Tongue (tissue), 2 donors: ENCODE measurements around the gene SPATC1L. TPM values are rescaled to one million over a fixed set of nuclear protein-coding genes. Genes with fewer than 3 reads are reported as not detected.

ENCODE experiments used
- DNase-seq: peaks from one replicate; pipeline ENCODE4 v3.0.0-alpha.2; 2015
- total RNA-seq: library from RNA; depleted of rRNA; stranded (reverse); fragments of >200 nt; gene quantifications from one replicate; pipeline ENCODE4 v1.2.3, GENCODE V29; 2014

SPATC1L gene
- total RNA-seq, 1 donor from 2014 or later = 5.9 TPM

GRCh38 chr21:46161633-46162592 is 22.3 kb downstream of the SPATC1L start:
- DNase-seq = no peak

- DNase-seq = no peak
Observed at GRCh38 chr21:46160907-46161632, 23.2 kb downstream of the SPATC1L start.

GRCh38 chr21:46160657-46160906 is 23.7 kb downstream of the SPATC1L start:
- no peak for DNase-seq

GRCh38 chr21:46159841-46160656 is 24.2 kb downstream of the SPATC1L start:
- no peak for DNase-seq

- no peak for DNase-seq
Observed at GRCh38 chr21:46159390-46159789, 24.9 kb downstream of the SPATC1L start.

- DNase-seq = no peak
Observed at GRCh38 chr21:46158666-46159300, 25.5 kb downstream of the SPATC1L start.

- DNase-seq = no peak
Observed at GRCh38 chr21:46157987-46158451, 26.2 kb downstream of the SPATC1L start.

GRCh38 chr21:46157396-46157986 is 26.8 kb downstream of the SPATC1L start:
- DNase-seq = no peak

GRCh38 chr21:46156678-46157077 is 27.6 kb downstream of the SPATC1L start:
- no peak for DNase-seq

GRCh38 chr21:46156378-46156645 is 27.9 kb downstream of the SPATC1L start:
- DNase-seq = no peak

GRCh38 chr21:46155514-46156377 is 28.5 kb downstream of the SPATC1L start, which contains the start of gene FTCD:
Gene FTCD, minus strand, starts transcription at chr21:46155579. Its CDS starts 56 bp downstream, at chr21:46155523.
- no peak for DNase-seq

GRCh38 chr21:46154955-46155513 is 29.2 kb downstream of the SPATC1L start:
- DNase-seq = no peak

GRCh38 chr21:46154155-46154954 is 29.9 kb downstream of the SPATC1L start:
- no peak for DNase-seq

GRCh38 chr21:46153247-46154154 is 30.8 kb downstream of the SPATC1L start:
- DNase-seq = peak; percentile 70

- no peak for DNase-seq
Observed at GRCh38 chr21:46152927-46153246, 31.4 kb downstream of the SPATC1L start.

GRCh38 chr21:46151989-46152926 is 32.0 kb downstream of the SPATC1L start:
- no peak for DNase-seq

- DNase-seq = no peak
Observed at GRCh38 chr21:46151261-46151988, 32.8 kb downstream of the SPATC1L start.
